HG02870 (cell line): ENCODE measurements around the gene KLF11.

Source experiments
- ATAC-seq: cut with Tn5 transposase; IDR thresholded peaks from one replicate; pipeline ENCODE4 v1.9.1; 2021; ENCODE audit warnings: mild to moderate bottlenecking, moderate library complexity; ENCODE audit not compliant: unreplicated experiment

The KLF11 gene

GRCh38 chr2:10061221-10061925 is 18.0 kb downstream of the KLF11 start:
- no peak for ATAC-seq

- no peak for ATAC-seq
Measured at GRCh38 chr2:10062931-10063365, 19.6 kb downstream of the KLF11 start.

DNA sequence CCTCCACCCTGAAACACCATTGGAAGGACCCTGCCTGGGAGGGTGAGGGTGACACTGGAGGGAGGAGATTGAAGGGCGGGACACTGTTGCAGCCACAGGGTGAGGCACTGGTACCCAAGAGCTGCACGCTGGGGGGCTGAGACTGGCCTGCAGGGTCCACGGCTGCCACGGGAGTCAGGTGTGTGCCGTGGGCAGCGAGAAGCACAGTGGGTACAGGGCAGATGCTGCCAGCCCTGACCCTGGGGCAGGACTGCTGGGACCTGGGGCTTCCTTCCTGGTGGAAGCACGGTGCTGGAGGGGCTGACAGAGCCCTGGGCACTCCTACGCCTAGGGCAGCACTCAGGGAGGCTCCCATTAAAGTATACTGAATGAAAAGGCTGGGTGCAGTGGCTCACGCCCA is 20.2 kb downstream of the KLF11 start:
- no peak for ATAC-seq

DNA sequence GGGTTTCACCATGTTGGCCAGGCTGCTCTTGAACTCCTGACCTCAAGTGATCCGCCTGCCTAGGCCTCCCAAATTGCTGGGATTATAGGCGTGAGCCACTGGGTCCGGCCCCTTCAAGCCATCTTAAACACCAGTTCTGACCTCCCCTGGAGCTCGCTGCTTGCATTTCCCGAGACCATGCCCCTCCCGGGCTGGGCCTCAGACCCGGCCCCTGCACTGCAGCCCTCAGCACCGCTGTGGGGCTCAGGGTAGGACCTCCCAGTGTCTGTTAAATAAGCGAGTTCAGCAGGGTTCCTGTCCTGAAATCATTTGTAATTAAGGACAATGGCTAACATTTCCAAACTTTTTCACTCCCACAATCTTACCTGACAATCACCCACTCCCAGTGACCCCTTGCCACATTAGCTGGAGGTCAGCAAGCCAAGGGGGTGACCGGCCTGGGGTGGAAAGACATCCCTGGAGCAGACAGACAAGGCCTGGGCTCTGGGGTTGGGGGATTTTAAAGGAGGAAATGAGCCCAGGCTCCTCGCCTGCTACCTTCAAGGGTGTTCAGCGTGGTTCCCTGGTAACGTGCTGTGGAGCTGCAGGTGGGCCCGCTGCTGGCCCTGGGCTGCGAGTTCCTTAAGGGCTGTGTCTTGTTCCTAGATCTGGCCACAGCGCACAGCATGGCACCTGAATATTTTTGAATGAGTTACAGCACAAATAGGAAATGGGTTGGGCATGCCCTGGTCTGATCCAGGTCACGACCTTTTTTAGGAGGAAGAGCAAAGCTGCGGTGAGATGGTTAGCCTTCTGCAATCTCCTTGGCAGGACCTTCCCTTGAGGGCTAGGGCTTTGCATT is 21.8 kb downstream of the KLF11 start:
- ATAC-seq: no peak

DNA sequence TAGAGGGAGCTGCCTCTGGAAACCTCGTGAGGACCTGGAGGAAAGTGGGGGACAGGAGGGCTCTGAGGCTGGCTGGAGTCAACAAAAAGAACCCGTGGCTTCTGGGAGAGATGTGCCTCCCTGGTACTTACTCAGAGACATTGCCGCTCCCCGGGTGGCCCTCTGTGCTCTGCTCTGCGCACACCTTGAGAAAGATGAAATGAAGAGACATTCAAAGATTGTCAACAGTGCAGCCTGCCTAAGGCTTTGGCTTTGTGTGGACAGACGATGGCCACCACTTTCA is 22.4 kb downstream of the KLF11 start:
- ATAC-seq: no peak

- no peak for ATAC-seq
Measured at GRCh38 chr2:10067330-10067729, 24.0 kb downstream of the KLF11 start.

- no peak for ATAC-seq
Measured at GRCh38 chr2:10067881-10068280, 24.5 kb downstream of the KLF11 start.

- ATAC-seq: no peak
Measured at GRCh38 chr2:10071176-10071575, 27.8 kb downstream of the KLF11 start.

DNA sequence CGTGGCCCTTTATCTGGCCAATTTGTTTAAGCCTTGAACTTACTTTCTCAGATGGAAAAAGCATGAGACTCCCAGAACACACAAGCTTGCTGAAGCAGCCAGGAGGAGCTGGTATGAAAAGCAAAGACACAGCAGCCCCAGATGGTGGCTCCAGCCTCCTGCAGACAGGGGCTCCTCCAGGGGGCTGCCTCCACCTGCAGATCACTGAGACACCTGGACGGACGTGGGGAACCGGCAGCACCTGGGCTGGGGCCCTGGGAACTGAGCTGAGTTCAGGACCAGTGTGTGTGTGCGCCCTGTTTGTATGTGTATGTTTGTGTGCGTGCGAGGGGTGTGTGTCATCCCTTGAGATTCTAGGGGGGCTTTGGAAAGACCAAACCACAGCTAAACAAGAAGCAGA is 28.2 kb downstream of the KLF11 start:
- no peak for ATAC-seq

DNA sequence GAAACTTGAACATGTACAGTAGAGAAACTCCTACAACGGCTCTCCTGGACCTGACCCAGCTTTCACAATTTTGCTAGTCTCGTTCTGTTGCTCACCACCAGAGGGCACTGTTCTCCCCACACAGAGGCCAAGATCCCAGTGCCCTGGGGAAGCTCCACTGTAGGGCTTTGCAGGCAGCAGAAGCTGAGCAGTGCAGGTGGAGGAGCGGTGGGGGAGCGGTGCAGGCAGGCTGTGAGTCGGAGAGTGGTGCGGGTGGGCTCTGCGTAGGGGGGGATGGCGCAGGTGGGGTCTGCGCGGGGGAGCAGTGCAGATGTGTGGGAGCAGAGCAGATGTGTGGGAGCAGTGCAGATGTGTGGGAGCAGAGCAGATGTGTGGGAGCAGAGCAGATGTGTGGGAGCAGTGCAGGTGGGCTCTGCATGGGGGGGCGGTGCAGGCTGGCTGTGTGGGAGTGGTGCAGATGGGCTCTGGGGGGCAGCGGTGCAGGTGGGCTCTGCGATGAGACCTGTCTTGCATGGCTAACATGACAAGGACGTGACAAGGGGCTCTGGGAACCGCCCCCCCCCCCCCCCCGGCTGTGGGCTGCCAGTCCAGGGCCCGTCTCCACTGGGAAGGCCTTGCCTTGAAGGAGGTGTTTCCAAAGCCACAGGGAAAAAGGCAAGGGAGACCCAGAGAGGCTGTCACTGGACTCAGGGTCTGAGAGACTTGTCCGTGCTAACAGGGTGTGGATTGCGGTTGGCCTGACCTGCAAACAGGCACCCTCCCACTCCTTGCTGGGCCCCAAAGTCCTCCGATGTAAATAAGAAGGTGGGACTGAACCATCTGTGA is 29.5 kb downstream of the KLF11 start:
- ATAC-seq: peak; percentile 78

GRCh38 chr2:10073706-10074105 is 30.4 kb downstream of the KLF11 start:
- ATAC-seq: no peak

DNA sequence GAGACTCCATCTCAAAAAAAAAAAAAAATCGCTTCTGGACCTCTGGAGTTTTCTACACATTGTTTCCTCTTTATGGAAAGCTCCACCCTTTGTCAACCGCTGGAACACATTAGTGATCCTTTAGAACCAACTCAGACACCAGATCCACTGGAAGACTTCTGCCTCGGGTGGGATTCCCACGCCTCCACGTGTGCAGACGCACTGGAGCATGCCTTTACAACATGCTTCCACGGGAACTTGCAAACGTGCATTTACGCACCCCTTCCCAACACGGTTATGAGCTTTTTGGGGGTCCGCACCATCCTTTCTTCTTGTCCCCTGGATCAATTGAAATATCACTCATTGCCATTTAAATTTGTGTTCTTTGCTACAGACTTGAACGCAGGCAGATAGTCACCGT is 31.8 kb downstream of the KLF11 start:
- ATAC-seq: no peak

- ATAC-seq: no peak
Measured at GRCh38 chr2:10075571-10076209, 32.3 kb downstream of the KLF11 start.

GRCh38 chr2:10076511-10076910 is 33.2 kb downstream of the KLF11 start:
- no peak for ATAC-seq

GRCh38 chr2:10076988-10077527 is 33.7 kb downstream of the KLF11 start:
- no peak for ATAC-seq

- ATAC-seq: no peak
Measured at GRCh38 chr2:10078001-10078400, 34.7 kb downstream of the KLF11 start.

DNA sequence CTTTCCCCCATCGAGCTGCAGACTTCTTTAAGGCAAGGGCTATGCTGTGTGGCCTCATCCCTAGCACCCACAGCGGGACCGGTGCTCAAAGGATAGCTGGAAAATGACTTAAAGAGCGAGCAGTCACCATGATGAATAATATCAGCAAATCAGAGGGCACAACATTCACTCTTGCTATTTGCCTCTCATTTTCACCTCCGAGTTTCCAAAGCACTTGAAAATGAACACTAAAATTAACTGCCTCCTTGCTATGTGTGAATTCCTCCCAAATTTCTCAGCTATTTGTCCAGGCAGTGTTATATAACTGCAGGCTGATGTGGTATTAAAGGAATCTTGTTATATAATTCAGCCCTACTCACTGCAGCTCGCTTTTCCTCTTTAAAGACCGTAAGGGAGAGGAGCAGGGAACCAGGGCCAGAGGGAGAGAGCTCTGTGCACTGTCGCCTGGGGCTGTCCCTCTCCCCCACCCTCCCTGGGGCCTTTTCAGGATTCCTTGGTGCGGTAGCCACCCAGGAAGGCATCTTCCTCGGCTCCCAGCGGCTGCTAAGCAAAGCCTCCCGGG is 35.4 kb downstream of the KLF11 start:
- ATAC-seq: no peak

- ATAC-seq: no peak
Measured at GRCh38 chr2:10079266-10079869, 36.0 kb downstream of the KLF11 start.

DNA sequence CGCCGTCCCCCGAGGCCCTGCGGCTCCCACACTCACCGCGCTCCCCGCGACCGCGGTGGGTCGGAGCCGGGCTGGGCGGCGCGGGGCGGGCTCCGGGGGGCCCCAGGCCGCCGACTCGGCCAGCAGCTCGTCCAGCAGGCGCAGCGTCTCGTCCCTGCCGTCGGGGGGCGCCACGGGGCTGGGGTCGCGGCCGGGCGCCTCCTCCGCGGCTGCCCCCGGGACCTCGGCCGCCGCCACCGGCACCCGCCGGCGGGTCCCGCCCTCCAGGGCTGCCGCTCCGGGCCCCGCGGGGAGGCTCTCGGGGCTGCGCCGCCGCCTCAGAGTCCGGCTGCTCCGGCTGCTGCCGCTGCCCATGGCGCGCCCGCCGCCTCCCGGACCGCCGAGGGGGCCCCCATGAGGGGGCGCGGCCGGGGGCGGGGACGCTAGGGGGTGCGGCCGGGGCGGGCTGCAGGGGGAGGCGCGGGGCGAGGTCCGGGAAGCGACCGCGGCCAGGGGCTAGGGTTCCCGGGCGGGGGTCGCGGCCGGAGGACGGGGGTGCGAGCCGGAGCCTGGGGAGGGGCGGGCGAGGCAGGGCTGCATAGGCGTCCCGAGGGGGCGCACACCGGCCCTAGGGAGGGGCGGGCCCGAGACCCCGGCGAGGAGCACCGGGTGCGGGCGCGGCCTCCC is 36.7 kb downstream of the KLF11 start, which contains the start of gene CYS1:
CYS1 (minus strand) TSS at position 542 of the 666 bp plus-strand sequence; CDS start at position 354, 188 bp downstream.
- no peak for ATAC-seq
